Urinary bladder (tissue), 4 donors: ENCODE results near the gene RAPGEFL1. TPM values are rescaled to one million over a fixed set of nuclear protein-coding genes. Genes with fewer than 3 reads are reported as not detected.
A peak's percentile ranks its signal among the peaks of the same experiment; 100 is the strongest.

Experiments
- DNase-seq: peaks from one replicate; pipeline ENCODE4 v3.0.0-alpha.2; 2015; ENCODE audit errors: extremely low spot score
- H3K27ac ChIP-seq: one replicate; pipeline ENCODE4 v1.5.1; 2013; ENCODE audit warnings: low read depth, mild to moderate bottlenecking, moderate library complexity
- H3K36me3 ChIP-seq: one replicate; pipeline ENCODE4 v1.6.1; 2013; ENCODE audit warnings: mild to moderate bottlenecking, moderate library complexity; ENCODE audit not compliant: insufficient read depth
- H3K4me1 ChIP-seq: one replicate; pipeline ENCODE4 v1.6.1; 2013; ENCODE audit warnings: mild to moderate bottlenecking, moderate library complexity; ENCODE audit not compliant: insufficient read depth
- H3K4me3 ChIP-seq: one replicate; pipeline ENCODE4 v1.5.1; 2013; ENCODE audit warnings: low read depth, low read length
- WGBS: extraction: QIAGEN DNeasy Blood & Tissue Kit; methylation state at CpG from one replicate; pipeline ENCODE4 v1.1.7; 2013; 5-methylcytosine and 5-hydroxymethylcytosine counted together
- polyA plus RNA-seq: library from polyadenylated mRNA; stranded (reverse); fragments of 200-250 nt; gene quantifications from one replicate; pipeline ENCODE4 v1.2.3, GENCODE V29; 2013
- total RNA-seq: library from RNA; depleted of rRNA; stranded (reverse); fragments of >200 nt; gene quantifications from one replicate; pipeline ENCODE4 v1.2.3, GENCODE V29; 2014
- donor health status: healthy with polysubstance abuse.
- donor health status: healthy.

RAPGEFL1 gene
- total and polyA plus RNA-seq, 2 donors, result 8.0 to 10.9 TPM

DNA sequence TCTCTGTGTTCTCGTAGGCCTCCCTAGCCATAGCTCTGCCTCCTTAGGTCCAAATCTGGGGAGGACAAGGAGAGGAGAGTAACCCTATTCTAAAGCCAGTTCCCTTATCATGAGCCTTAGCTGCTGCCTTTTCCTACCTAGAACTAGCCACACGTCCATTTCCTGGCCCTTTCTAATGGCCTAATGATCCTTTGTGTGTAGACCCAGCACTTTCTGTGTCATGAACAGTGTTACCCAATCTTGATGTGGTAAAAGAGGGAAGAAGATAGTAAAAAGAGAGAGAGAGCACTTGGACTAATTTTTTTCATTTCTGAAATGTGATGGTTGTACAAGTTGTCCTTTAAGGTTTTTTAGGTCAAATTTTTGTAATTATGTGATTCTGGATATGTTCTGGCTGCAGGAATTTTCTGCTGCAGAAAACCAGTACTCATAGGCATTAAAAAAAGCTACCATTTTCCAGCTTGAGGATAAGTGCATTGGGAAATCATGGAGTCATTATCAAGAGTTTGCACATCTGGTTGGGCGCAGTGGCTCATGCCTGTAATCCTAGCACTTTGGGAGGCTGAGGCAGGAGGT lies 18.7 kb upstream of the RAPGEFL1 start:
- H3K4me3 ChIP-seq, result no peak overlapping the region
- no peaks in the 10 kb centered on the region for H3K4me1 ChIP-seq
- no peak overlapping the region for H3K27ac ChIP-seq
- H3K36me3 ChIP-seq, result peaks cover 4% of the 10 kb centered on the region
- no peak for DNase-seq
- 83% methylated on average over 3 of the region's 3 CpGs for WGBS

DNA sequence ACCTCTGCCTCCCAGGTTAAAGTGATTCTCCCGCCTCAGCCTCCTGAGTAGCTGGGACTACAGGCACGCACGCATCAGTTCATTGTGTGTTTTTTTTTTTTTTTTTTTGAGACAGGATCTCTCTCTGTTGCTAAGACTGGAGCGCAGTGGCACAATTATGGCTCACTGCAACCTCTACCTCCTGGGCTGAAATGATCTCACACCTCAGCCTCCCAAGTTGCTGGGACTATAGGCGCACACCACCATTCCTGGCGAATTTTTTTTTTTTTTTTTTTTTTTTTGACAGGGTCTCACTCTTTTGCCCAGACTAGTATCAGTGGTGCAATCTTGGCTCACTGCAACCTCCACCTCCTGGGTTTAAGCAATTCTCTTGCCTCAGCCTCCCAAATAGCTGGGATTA lies 17.8 kb upstream of the RAPGEFL1 start:
- Histone ChIP-seq H3K4me1 (no peaks in the 10 kb centered on the region), H3K4me3 (no peak overlapping the region), H3K36me3 (peaks cover 4% of the 10 kb centered on the region), H3K27ac (no peak overlapping the region)
- DNase-seq, result no peak
- 82% methylated on average over 6 of the region's 6 CpGs for WGBS

DNA sequence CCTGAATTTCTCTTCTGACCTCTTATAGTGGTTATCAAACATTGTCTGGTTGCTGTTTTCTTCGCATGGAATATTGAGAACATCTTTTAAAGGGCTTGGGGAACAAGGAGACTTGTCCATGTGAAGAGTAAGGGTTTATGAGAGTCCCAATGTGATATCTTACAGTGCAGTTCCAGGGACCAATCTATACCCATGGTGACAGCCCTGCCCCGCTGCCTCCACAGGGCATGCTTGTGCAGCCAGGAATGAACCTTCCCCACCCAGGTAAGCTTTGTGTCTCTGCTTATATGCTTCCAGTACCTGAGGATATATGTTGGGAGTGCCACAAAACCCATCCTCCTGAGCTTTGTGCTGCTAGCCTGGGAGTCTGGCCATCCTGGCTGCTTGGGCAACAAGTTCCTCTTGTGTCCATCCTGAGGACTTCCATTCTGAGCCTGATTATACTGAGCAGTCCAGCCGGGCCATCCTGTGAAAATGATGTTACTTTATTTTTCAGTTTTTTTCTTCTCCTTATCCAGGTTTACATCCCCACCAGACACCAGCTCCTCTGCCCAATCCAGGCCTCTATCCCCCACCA lies 9.5 kb upstream of the RAPGEFL1 start:
- no peak overlapping the region for H3K4me3 ChIP-seq
- 85% methylated on average over 3 of the region's 3 CpGs for WGBS
- no peak for DNase-seq
- no peaks in the 10 kb centered on the region for H3K4me1 ChIP-seq
- no peak overlapping the region for H3K27ac ChIP-seq
- H3K36me3 ChIP-seq, result peaks cover 7% of the 10 kb centered on the region

DNA sequence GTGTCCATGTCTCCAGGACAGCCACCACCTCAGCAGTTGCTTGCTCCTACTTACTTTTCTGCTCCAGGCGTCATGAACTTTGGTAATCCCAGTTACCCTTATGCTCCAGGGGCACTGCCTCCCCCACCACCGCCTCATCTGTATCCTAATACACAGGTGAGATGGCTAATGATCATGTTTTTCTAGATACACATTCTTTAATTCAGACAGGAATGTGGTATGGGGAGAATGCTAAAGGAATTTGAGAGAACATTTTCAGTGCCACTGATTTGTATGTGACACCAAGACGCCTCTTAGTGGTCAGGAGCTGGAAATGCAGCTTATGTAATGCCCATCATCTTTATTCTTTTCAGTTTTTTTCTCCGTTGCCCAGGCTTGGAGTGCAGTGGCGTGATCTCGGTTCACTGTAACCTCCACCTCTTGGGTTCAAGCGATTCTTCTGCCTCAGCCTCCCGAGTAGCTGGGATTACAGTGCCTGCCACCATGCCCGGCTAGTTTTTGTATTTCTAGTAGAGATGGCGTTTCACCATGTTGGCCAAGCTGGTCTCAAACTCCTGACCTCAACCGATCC lies 8.9 kb upstream of the RAPGEFL1 start:
- Histone ChIP-seq H3K4me1 (no peaks in the 10 kb centered on the region), H3K36me3 (peaks cover 7% of the 10 kb centered on the region), H3K4me3 (no peak overlapping the region), H3K27ac (no peak overlapping the region)
- DNase-seq, result peak; percentile 35
- WGBS, result 41% methylated on average over 11 of the region's 11 CpGs

DNA sequence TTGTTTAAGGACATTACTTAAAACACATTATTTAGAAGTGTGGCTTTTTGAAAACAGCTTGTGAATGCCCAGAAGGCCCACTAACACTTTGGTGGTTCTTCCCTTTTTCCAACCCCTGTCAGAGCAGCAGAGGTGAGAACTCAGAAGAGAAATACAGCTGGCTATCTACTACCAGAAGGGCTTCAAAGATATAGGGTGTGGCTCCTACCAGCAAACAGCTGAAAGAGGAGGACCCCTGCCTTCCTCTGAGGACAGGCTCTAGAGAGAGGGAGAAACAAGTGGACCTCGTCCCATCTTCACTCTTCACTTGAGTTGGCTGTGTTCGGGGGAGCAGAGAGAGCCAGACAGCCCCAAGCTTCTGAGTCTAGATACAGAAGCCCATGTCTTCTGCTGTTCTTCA lies 6.9 kb upstream of the RAPGEFL1 start:
- no peaks in the 10 kb centered on the region for H3K4me1 ChIP-seq
- 68% methylated on average over 2 of the region's 2 CpGs for WGBS
- no peak for DNase-seq
- H3K27ac ChIP-seq, result no peak overlapping the region
- H3K36me3 ChIP-seq, result peaks cover 4% of the 10 kb centered on the region
- no peak overlapping the region for H3K4me3 ChIP-seq

DNA sequence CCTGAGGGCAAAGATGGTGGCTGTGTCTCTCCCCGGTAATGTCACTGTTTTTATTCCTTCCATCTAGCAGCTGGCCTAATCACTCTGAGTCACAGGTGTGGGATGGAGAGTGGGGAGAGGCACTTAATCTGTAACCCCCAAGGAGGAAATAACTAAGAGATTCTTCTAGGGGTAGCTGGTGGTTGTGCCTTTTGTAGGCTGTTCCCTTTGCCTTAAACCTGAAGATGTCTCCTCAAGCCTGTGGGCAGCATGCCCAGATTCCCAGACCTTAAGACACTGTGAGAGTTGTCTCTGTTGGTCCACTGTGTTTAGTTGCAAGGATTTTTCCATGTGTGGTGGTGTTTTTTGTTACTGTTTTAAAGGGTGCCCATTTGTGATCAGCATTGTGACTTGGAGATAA lies 5.5 kb upstream of the RAPGEFL1 start:
- DNase-seq, result no peak
- Histone ChIP-seq H3K4me3 (no peak overlapping the region), H3K36me3 (peaks cover 4% of the 10 kb centered on the region)

DNA sequence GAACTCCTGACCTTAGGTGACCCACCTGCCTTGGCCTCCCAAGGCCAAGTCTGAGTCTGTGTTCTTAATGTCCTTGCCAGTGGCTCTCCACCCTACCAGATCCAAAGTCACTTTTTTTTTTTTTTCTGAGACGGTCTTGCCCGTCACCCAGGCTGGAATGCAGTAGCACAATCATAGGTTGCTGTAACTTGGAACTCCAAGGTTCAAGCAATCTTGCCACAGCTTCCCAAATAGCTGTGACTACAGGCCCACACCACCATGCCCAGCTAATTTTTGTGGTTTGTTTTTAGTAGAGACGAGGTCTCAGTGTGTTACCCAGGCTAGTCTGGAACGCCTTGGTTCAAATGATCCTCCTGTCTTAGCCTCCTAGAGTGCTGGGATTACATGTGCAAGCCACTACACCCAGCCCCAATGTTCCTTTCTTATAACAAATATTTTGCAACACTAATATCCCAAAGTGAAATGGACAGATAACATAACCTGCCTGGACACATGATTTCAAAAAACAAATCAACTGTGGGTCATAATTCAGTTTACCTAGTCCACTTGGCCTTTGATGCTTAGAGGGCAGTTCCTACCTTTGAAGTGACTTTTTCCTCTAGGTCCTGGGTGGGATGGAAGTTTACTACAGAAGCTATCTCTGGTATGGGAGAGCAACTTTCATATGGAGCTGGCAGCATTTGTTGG lies 4.0 kb upstream of the RAPGEFL1 start:
- H3K4me3 ChIP-seq, result no peak overlapping the region
- no peak overlapping the region for H3K27ac ChIP-seq
- 84% methylated on average over 4 of the region's 4 CpGs for WGBS
- DNase-seq, result no peak
- peaks cover 4% of the 10 kb centered on the region for H3K36me3 ChIP-seq
- H3K4me1 ChIP-seq, result no peaks in the 10 kb centered on the region

More for the DNA sequence above, 5.5 kb upstream of the RAPGEFL1 start:
- no peaks in the 10 kb centered on the region for H3K4me1 ChIP-seq
- no peak overlapping the region for H3K27ac ChIP-seq
- 79% methylated on average over 1 of the region's 1 CpG for WGBS

DNA sequence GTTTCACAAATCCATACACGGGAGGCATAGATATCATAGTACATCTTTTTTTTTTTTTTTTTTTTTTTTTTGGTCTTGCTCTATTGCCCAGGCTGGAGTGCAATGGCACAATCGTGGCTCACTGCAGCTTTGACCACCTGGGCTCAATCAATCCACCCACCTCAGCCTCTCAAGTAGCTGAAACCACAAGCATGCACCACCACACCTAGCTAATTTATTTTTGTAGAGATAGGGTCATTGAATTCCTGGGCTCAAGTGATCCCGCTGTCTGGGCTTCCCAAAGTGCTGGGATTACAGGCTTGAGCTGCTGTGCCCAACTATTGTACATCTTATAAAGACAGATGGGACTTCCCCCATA lies 3.5 kb upstream of the RAPGEFL1 start:
- no peak overlapping the region for H3K4me3 ChIP-seq
- no peak for DNase-seq
- H3K27ac ChIP-seq, result no peak overlapping the region
- no peaks in the 10 kb centered on the region for H3K4me1 ChIP-seq
- WGBS, result 64% methylated on average over 3 of the region's 3 CpGs
- peaks cover 4% of the 10 kb centered on the region for H3K36me3 ChIP-seq

DNA sequence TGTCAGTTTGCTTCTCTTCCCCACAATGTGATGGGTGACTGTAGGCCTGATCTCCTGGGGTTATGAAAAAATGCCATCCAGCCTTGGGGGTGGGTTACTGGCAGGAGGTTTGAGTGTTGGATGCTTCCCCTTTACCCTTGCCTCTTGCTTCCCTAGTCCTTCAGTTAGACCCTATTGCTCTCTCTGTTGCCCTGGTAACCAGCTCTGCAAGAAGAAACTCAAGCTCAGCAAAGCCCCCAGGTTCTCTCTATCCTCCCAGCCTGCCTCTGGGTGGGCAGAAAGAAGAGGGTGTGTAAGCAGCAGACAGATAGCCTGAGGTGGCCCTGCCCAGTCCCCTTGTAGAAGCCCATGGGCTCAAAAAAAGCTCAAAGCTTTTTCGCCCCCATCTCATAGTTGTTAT lies 2.8 kb upstream of the RAPGEFL1 start:
- Histone ChIP-seq H3K27ac (no peak overlapping the region), H3K4me1 (no peaks in the 10 kb centered on the region), H3K4me3 (no peak overlapping the region), H3K36me3 (no peaks in the 10 kb centered on the region)
- no peak for DNase-seq
- 100% methylated on average over 1 of the region's 1 CpG for WGBS

DNA sequence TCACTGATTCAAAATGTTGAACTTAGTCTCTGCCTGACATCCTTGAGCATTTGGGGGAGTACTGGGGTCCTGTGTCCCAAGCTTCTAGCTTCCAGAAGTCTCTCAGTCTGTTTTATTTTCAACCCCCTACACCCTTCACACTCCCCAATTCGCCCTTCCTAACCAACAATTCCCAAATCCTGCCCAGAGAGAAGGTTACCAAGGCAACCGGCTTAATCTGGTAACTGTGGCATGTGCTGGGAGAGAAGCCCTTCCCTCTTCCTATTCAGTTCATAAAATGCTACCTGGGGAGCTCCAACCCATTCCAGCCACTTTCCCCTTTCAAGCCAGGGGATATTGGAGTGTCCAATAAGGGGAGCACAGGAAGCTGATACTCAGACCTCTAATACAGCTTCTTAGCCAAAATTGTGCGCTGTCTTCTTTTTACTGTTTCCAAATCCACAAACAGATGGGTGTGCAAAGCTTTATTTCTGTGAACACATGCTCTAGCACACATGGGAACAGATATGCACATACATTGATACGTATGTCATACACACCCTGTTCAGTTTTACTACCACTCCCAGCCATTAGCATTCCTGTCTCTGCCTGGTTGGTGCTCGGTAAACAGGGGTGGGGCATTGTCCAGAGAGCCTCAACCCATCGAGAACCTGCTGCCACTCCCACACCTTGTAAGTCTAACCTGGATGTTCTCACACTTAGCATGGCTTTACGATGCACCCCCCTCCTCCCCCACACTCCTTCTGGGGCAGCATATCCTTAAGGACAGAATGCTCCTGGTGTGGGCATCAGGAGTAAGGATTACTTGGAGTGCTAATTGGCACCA lies 1.1 kb upstream of the RAPGEFL1 start:
- no peak overlapping the region for H3K4me3 ChIP-seq
- H3K36me3 ChIP-seq, result no peaks in the 10 kb centered on the region
- H3K27ac ChIP-seq, result peak overlapping the region; percentile 68
- H3K4me1 ChIP-seq, result no peaks in the 10 kb centered on the region
- peak; percentile 67 for DNase-seq
- WGBS, result 88% methylated on average over 7 of the region's 7 CpGs

DNA sequence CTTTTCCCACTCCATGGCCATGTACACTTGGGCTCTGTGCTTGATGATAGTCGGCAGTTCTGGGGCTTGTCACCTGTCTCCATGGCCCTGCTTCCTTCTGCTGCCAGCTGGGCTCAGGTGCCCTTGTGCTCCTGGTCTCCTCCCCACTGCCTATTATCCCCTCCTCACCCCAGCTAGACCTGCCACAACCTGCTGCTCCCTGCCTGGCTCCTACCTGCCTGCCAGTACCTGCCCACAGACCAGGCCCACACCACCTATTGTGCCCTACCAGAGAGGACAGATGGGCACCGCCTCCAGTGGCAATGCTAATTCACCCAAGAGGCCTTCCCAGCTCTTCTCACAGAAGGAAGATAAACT lies 538 bp upstream of the RAPGEFL1 start:
- H3K36me3 ChIP-seq, result no peaks in the 10 kb centered on the region
- WGBS, result 79% methylated on average over 2 of the region's 2 CpGs
- no peak overlapping the region for H3K4me3 ChIP-seq
- peak; percentile 62 for DNase-seq
- H3K4me1 ChIP-seq, result no peaks in the 10 kb centered on the region
- H3K27ac ChIP-seq, result peak overlapping the region; percentile 68

DNA sequence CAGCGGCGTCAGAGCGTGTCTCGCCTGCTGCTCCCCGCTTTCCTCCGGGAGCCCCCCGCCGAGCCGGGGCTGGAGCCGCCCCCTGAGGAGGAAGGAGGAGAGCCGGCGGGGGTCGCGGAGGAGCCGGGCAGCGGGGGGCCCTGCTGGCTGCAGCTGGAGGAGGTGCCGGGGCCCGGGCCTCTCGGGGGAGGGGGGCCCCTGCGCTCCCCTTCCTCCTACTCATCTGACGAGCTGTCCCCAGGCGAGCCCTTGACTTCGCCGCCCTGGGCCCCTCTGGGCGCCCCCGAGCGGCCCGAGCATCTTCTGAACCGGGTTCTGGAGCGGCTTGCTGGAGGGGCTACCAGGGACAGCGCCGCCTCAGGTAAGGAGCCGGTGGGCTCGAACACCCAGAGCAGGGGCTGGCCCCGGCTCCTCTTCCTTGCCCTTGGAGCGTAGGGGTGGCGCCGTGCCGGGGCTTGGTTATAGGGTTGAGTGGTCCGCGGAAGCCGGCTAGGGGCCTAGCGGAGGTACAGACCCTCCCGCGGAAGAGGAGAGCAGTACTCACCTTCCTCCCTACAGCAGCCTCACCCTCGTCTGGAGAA lies 841 bp downstream of the RAPGEFL1 start:
- Histone ChIP-seq H3K4me3 (peak overlapping the region; percentile 52), H3K27ac (peak overlapping the region; percentile 67), H3K36me3 (no peaks in the 10 kb centered on the region)

DNA sequence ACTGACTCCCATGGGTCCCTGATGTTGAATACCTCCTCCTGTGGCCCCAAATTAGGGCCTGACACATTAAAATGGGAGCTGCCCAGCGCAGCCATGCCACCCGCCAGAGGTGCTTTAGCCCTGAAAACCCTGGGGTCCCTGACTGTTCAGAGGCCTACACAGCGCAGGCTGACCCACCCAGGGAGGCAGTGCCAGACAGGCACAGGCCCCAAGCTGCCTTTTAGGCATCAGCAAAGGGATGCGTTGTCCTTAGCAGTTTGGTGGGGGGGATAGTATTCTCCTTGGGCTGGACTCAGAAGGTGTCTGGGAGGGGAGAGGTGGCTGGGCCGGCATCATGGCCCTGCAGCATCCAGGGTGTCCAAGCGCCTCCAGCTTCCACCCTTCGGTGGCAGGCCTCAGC lies 1.4 kb downstream of the RAPGEFL1 start:
- no peaks in the 10 kb centered on the region for H3K36me3 ChIP-seq
- H3K4me1 ChIP-seq, result no peaks in the 10 kb centered on the region
- WGBS, result 89% methylated on average over 7 of the region's 7 CpGs
- no peak for DNase-seq
- peak overlapping the region; percentile 67 for H3K27ac ChIP-seq
- H3K4me3 ChIP-seq, result peak overlapping the region; percentile 52

More for the DNA sequence above, 841 bp downstream of the RAPGEFL1 start:
- 44% methylated on average over 46 of the region's 46 CpGs for WGBS
- H3K4me1 ChIP-seq, result no peaks in the 10 kb centered on the region
- DNase-seq, result no peak
